ENCODE results near the gene OR52B6. TPM values are rescaled to one million over a fixed set of nuclear protein-coding genes. Genes with fewer than 3 reads are reported as not detected.

OR52B6 gene
- polyA plus RNA-seq, 1 donor from 2014 or later = not detected

GRCh38 chr11:5541427-5541826, 39.2 kb upstream of the OR52B6 start:
- Histone ChIP-seq H3K9ac (ENCODE audit: low read length) (no peak overlapping the region), H4K20me1 (ENCODE audit: insufficient read depth) (no peaks in the 10 kb centered on the region), H2AFZ (ENCODE audit: low read depth, low read length) (no peak overlapping the region), H3K4me3 (ENCODE audit: low read length) (no peak overlapping the region), H3F3A (ENCODE audit: insufficient read depth, low read length, poor library complexity, severe bottlenecking) (no peaks in the 10 kb centered on the region), H3K9me2 (ENCODE audit: insufficient read depth, low read length) (no peaks in the 10 kb centered on the region), H3K4me2 (ENCODE audit: low read length) (no peak overlapping the region), H3K79me2 (replicated peaks; ENCODE audit: insufficient read depth, low read length) (no peaks in the 10 kb centered on the region), H3K36me3 (ENCODE audit: insufficient read depth, low read length) (no peaks in the 10 kb centered on the region), H3K27ac (ENCODE audit: low read length) (no peak overlapping the region), H3K27me3 (ENCODE audit: insufficient read depth, low read depth, low read length) (no peaks in the 10 kb centered on the region), H3K9me3 (ENCODE audit: low read length) (no peaks in the 10 kb centered on the region)
- TF ChIP-seq TAF1 (IDR thresholded peaks at IDR 0.05; ENCODE audit: low read depth) (no peak), MXI1 (conservative IDR thresholded peaks at IDR 0.05; ENCODE audit: poor library complexity, severe bottlenecking) (no peak), SMC3 (conservative IDR thresholded peaks at IDR 0.05; ENCODE audit: poor library complexity) (no peak), RAD21 (conservative IDR thresholded peaks at IDR 0.05) (no peak), REST (IDR thresholded peaks at IDR 0.05; ENCODE audit: borderline replicate concordance) (no peak), CTCF (IDR thresholded peaks at IDR 0.05; ENCODE audit: poor library complexity, severe bottlenecking) (no peak)

GRCh38 chr11:5546457-5546856, 34.2 kb upstream of the OR52B6 start:
- Histone ChIP-seq H3K36me3 (ENCODE audit: insufficient read depth, low read length) (no peaks in the 10 kb centered on the region), H3K4me2 (ENCODE audit: low read length) (no peak overlapping the region), H3K9me2 (ENCODE audit: insufficient read depth, low read length) (no peaks in the 10 kb centered on the region), H3K79me2 (replicated peaks; ENCODE audit: insufficient read depth, low read length) (no peaks in the 10 kb centered on the region), H3K4me3 (ENCODE audit: low read length) (no peak overlapping the region), H2AFZ (ENCODE audit: low read depth, low read length) (no peak overlapping the region), H3K27me3 (ENCODE audit: insufficient read depth, low read depth, low read length) (no peaks in the 10 kb centered on the region), H3K27ac (ENCODE audit: low read length) (no peak overlapping the region), H4K20me1 (ENCODE audit: insufficient read depth) (no peaks in the 10 kb centered on the region), H3F3A (ENCODE audit: insufficient read depth, low read length, poor library complexity, severe bottlenecking) (no peaks in the 10 kb centered on the region), H3K9me3 (ENCODE audit: low read length) (no peaks in the 10 kb centered on the region), H3K9ac (ENCODE audit: low read length) (no peak overlapping the region)
- TF ChIP-seq CTCF (IDR thresholded peaks at IDR 0.05; ENCODE audit: poor library complexity, severe bottlenecking) (no peak), REST (IDR thresholded peaks at IDR 0.05; ENCODE audit: borderline replicate concordance) (no peak), SMC3 (conservative IDR thresholded peaks at IDR 0.05; ENCODE audit: poor library complexity) (no peak)
